ENCODE data around the gene CPNE5. TPM values are rescaled to one million over a fixed set of nuclear protein-coding genes. Genes with fewer than 3 reads are reported as not detected.

CPNE5 gene
- total RNA-seq, 1 donor from 2014 or later = 0.54 TPM

DNA sequence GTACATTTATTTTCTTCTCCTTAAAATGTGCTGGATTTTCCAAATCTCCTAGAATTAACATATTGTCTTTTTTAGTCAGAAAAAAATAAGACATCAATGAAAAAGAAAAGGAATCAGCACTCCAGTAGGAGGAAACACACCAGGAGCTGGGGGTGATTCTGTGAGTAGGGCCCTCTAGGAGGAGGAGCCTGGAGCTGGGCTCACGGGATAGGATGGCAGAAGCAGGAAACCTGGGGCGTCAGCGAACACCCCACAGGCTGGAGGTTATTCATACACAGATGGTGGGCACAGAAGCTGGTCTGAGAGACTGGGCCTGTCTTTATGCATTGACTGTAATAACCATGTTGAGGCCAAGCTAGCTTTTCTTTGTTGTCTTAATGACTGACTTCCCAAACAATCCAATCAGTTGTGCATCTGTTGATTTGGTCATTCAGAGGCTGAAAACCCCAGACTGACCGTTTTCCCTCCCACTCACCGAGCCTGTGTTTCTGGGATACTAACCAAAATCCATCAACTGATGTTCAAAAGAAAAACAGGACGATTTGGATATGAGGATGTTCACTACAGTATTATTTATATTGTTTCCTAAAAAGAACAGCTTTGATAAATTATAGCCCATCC lies 53.1 kb downstream of the CPNE5 start:
- no peaks in the 10 kb centered on the region for H3K9me3 Mint-ChIP-seq
- H3K4me3 Mint-ChIP-seq = no peak overlapping the region
- no peaks in the 10 kb centered on the region for H3K36me3 Mint-ChIP-seq (ENCODE audit: low read depth)
- H3K27me3 Mint-ChIP-seq (ENCODE audit: insufficient read depth) = peaks cover 27% of the 10 kb centered on the region
- intact Hi-C loops (cut with micrococcal nuclease) = no loop called here
- H3K4me1 Mint-ChIP-seq (ENCODE audit: low read depth) = peaks cover 12% of the 10 kb centered on the region
- H3K27ac Mint-ChIP-seq = no peak overlapping the region
- no peak for DNase-seq (ENCODE audit: low spot score)

GRCh38 chr6:36784376-36784636 lies 54.9 kb downstream of the CPNE5 start:
- Mint-ChIP-seq H3K4me1 (ENCODE audit: low read depth) (peaks cover 12% of the 10 kb centered on the region), H3K27ac (no peak overlapping the region), H3K4me3 (no peak overlapping the region), H3K9me3 (no peaks in the 10 kb centered on the region), H3K36me3 (ENCODE audit: low read depth) (no peaks in the 10 kb centered on the region), H3K27me3 (ENCODE audit: insufficient read depth) (peaks cover 17% of the 10 kb centered on the region)
- DNase-seq (ENCODE audit: low spot score) = no peak
- intact Hi-C loops (cut with micrococcal nuclease) = loop anchor here (5.0 kb wide), 2 partner anchors 68 to 428 kb away; no protein-coding TSS in a partner anchor

GRCh38 chr6:36783603-36784375 lies 55.5 kb downstream of the CPNE5 start:
- Mint-ChIP-seq H3K36me3 (ENCODE audit: low read depth) (no peaks in the 10 kb centered on the region), H3K27ac (no peak overlapping the region), H3K4me3 (no peak overlapping the region), H3K4me1 (ENCODE audit: low read depth) (peaks cover 9% of the 10 kb centered on the region), H3K27me3 (ENCODE audit: insufficient read depth) (peaks cover 14% of the 10 kb centered on the region), H3K9me3 (no peaks in the 10 kb centered on the region)
- intact Hi-C loops (cut with micrococcal nuclease) = loop anchor here (1.0 to 5.0 kb wide), 4 partner anchors 69 to 429 kb away; no protein-coding TSS in a partner anchor
- no peak for DNase-seq (ENCODE audit: low spot score)

- Mint-ChIP-seq H3K4me1 (ENCODE audit: low read depth) (peaks cover 6% of the 10 kb centered on the region), H3K36me3 (ENCODE audit: low read depth) (no peaks in the 10 kb centered on the region), H3K27me3 (ENCODE audit: insufficient read depth) (peaks cover 6% of the 10 kb centered on the region), H3K9me3 (no peaks in the 10 kb centered on the region), H3K4me3 (no peak overlapping the region), H3K27ac (no peak overlapping the region)
- no peak for DNase-seq (ENCODE audit: low spot score)
- intact Hi-C loops (cut with micrococcal nuclease) = loop anchor here (1.0 to 5.0 kb wide), 3 partner anchors 15 to 431 kb away; no protein-coding TSS in a partner anchor
Measured at GRCh38 chr6:36781669-36782068, 57.6 kb downstream of the CPNE5 start.

DNA sequence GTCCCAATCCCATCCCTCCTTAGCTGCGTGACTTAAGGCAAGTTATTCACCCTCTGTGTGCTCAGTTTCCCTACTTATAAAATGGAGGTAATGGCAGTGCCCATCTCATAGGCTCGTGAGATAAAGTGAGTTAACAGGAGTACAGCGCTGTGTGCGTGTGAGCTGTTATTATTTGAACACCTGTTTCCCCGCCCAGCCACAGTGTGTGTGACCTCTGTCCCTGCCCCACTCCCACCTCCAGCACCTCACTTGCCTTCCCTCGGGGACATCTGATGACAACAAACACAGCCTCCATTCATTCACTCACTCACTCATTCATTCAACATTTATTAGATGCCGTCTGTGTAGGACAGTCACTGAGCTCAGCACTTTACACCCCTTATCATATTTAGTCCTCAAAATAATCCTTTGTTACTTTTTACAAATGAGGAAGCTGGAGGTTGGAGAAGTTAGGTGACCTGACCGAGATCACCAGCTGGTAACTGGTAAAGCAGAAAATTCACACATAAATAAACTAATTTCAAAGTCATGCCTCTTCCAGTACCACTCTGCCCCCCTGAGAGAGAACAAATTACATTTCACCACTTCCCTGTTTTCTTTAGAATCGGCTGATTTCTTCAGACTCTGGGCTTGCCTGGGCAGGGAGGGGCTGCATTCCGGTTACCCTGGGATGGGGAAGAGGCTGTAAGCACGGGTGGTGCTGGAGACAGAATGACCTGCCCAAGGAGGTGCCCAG lies 58.6 kb downstream of the CPNE5 start:
- Mint-ChIP-seq H3K4me1 (ENCODE audit: low read depth) (peaks cover 6% of the 10 kb centered on the region), H3K4me3 (no peak overlapping the region), H3K9me3 (no peaks in the 10 kb centered on the region), H3K27ac (no peak overlapping the region), H3K36me3 (ENCODE audit: low read depth) (no peaks in the 10 kb centered on the region), H3K27me3 (ENCODE audit: insufficient read depth) (peaks cover 4% of the 10 kb centered on the region)
- intact Hi-C loops (cut with micrococcal nuclease) = loop anchor here (5.0 kb wide), 2 partner anchors 72 to 432 kb away; no protein-coding TSS in a partner anchor
- no peak for DNase-seq (ENCODE audit: low spot score)

DNA sequence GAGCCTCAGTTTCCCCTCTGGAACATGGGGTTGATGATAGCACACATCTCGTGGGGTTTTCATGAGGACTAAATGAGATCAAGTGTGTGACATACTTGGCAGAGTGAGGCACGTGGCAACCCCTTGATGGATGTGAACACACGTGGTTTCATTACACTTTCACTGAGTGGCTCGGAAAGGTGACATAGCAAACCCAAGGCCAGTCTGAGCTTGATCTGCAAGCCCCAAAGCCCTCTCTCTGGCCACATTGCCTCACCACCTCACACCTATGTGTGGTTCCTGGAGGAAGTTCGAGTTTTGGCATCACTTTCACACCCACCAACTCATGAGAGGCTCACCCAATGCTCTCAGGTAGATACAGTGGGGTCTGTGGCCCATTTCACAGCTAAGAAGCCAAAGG lies 60.0 kb downstream of the CPNE5 start:
- H3K27ac Mint-ChIP-seq = no peak overlapping the region
- peaks cover 8% of the 10 kb centered on the region for H3K27me3 Mint-ChIP-seq (ENCODE audit: insufficient read depth)

GRCh38 chr6:36777801-36778200 lies 61.4 kb downstream of the CPNE5 start:
- Mint-ChIP-seq H3K4me3 (no peak overlapping the region), H3K36me3 (ENCODE audit: low read depth) (no peaks in the 10 kb centered on the region), H3K27me3 (ENCODE audit: insufficient read depth) (peaks cover 6% of the 10 kb centered on the region), H3K4me1 (ENCODE audit: low read depth) (peaks cover 3% of the 10 kb centered on the region), H3K27ac (no peak overlapping the region), H3K9me3 (no peaks in the 10 kb centered on the region)
- intact Hi-C loops (cut with micrococcal nuclease) = no loop called here
- DNase-seq (ENCODE audit: low spot score) = no peak

More for the DNA sequence above, 60.0 kb downstream of the CPNE5 start:
- no peaks in the 10 kb centered on the region for H3K36me3 Mint-ChIP-seq (ENCODE audit: low read depth)
- H3K4me1 Mint-ChIP-seq (ENCODE audit: low read depth) = peaks cover 6% of the 10 kb centered on the region
- no peaks in the 10 kb centered on the region for H3K9me3 Mint-ChIP-seq
- intact Hi-C loops (cut with micrococcal nuclease) = no loop called here
- DNase-seq (ENCODE audit: low spot score) = no peak
- no peak overlapping the region for H3K4me3 Mint-ChIP-seq

GRCh38 chr6:36776167-36776566 lies 63.1 kb downstream of the CPNE5 start:
- Mint-ChIP-seq H3K4me1 (ENCODE audit: low read depth) (peaks cover 3% of the 10 kb centered on the region), H3K27me3 (ENCODE audit: insufficient read depth) (peaks cover 4% of the 10 kb centered on the region), H3K36me3 (ENCODE audit: low read depth) (no peaks in the 10 kb centered on the region), H3K4me3 (no peak overlapping the region), H3K27ac (no peak overlapping the region), H3K9me3 (no peaks in the 10 kb centered on the region)
- intact Hi-C loops (cut with micrococcal nuclease) = no loop called here
- DNase-seq (ENCODE audit: low spot score) = no peak

DNA sequence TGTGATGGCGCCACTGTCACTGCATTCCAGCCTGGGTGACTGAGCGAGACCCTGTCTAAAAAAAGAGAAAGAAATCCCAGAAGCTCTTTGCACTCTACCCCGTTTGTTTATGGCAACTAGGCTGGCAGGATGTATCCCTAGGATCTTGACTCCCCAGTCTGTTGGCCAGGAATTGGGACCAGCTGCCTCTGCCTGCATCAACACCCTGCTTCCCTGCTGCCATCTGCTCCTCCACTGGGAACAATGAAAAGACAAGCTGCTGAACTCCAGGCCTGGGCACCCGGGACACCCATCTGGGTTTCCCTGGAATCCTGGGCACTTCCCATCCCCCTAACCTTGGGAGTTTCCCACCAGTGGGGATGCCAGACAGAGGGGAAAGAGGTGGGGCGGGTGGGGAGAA lies 64.9 kb downstream of the CPNE5 start:
- H3K4me3 Mint-ChIP-seq = no peak overlapping the region
- intact Hi-C loops (cut with micrococcal nuclease) = no loop called here
- no peak for DNase-seq (ENCODE audit: low spot score)
- no peaks in the 10 kb centered on the region for H3K36me3 Mint-ChIP-seq (ENCODE audit: low read depth)
- peaks cover 21% of the 10 kb centered on the region for H3K4me1 Mint-ChIP-seq (ENCODE audit: low read depth)
- H3K27me3 Mint-ChIP-seq (ENCODE audit: insufficient read depth) = peaks cover 4% of the 10 kb centered on the region
- no peak overlapping the region for H3K27ac Mint-ChIP-seq
- no peaks in the 10 kb centered on the region for H3K9me3 Mint-ChIP-seq

DNA sequence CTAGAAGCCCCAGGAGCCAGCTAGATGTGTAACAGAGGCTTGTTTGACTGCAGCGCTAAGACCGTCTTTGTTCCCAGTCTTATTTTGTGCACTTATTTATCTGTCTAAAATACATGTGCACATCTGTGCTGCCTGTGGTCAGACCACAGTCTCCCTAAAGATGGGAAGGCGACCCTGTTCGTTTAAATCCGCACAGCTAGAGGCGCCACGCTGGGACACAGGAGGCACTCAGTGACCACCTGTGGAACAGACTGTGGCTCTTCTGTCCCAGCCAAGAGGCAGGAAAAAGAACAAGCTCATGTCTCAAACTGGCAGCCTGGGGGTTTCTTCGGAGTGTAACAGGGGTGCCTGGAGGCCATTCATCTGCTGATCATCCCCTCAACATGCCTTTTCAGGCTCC lies 66.8 kb downstream of the CPNE5 start:
- peaks cover 4% of the 10 kb centered on the region for H3K27me3 Mint-ChIP-seq (ENCODE audit: insufficient read depth)
- DNase-seq (ENCODE audit: low spot score) = no peak
- intact Hi-C loops (cut with micrococcal nuclease) = no loop called here
- H3K9me3 Mint-ChIP-seq = no peaks in the 10 kb centered on the region
- peaks cover 36% of the 10 kb centered on the region for H3K4me1 Mint-ChIP-seq (ENCODE audit: low read depth)
- no peaks in the 10 kb centered on the region for H3K36me3 Mint-ChIP-seq (ENCODE audit: low read depth)
- peak overlapping the region; percentile 69 for H3K27ac Mint-ChIP-seq
- no peak overlapping the region for H3K4me3 Mint-ChIP-seq

DNA sequence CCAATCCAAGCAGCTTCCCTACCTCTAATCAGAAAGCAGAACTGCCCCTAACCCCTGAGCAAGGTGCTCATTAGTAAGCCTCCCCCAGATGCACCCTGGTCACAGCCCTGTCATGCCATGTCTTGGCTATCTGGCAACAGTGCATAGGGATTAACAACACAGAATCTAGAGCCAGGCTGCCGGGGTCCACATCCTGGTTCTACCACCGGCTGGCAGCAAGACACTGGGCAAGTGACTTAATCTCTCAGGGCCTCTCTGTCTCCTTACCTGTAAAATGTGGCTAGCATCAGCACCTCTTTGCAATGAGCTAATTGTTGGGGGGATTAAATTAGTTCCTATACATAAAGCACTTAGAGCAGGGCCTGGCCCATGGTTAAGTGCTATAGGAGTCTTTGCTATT lies 68.1 kb downstream of the CPNE5 start:
- Mint-ChIP-seq H3K27ac (peak overlapping the region; percentile 72), H3K27me3 (ENCODE audit: insufficient read depth) (peaks cover 4% of the 10 kb centered on the region), H3K4me3 (no peak overlapping the region), H3K4me1 (ENCODE audit: low read depth) (peaks cover 40% of the 10 kb centered on the region), H3K9me3 (no peaks in the 10 kb centered on the region), H3K36me3 (ENCODE audit: low read depth) (peaks cover 2% of the 10 kb centered on the region)
- intact Hi-C loops (cut with micrococcal nuclease) = no loop called here
- no peak for DNase-seq (ENCODE audit: low spot score)

- Mint-ChIP-seq H3K27ac (peak overlapping the region; percentile 90), H3K4me3 (peak overlapping the region; percentile 61), H3K36me3 (ENCODE audit: low read depth) (peaks cover 2% of the 10 kb centered on the region), H3K4me1 (ENCODE audit: low read depth) (peaks cover 45% of the 10 kb centered on the region), H3K27me3 (ENCODE audit: insufficient read depth) (peaks cover 3% of the 10 kb centered on the region), H3K9me3 (no peaks in the 10 kb centered on the region)
- intact Hi-C loops (cut with micrococcal nuclease) = loop anchor here (1.0 kb wide), 1 partner anchor 15 kb away; no protein-coding TSS in a partner anchor
- peak; percentile 31 for DNase-seq (ENCODE audit: low spot score)
Measured at GRCh38 chr6:36769676-36770499, 69.4 kb downstream of the CPNE5 start.
